Measurements from ENCODE around the gene ITGAX. TPM values are rescaled to one million over a fixed set of nuclear protein-coding genes. Genes with fewer than 3 reads are reported as not detected.
A peak's percentile ranks its signal among the peaks of the same experiment; 100 is the strongest.
"Not testable (repeated sequence)": the region's sequence is repeated elsewhere in the genome, so short reads cannot be mapped to it uniquely, and the experiment has no call there.

The ITGAX gene
- total RNA-seq, 1 experiment from 2014 or later: 1.6 TPM

DNA sequence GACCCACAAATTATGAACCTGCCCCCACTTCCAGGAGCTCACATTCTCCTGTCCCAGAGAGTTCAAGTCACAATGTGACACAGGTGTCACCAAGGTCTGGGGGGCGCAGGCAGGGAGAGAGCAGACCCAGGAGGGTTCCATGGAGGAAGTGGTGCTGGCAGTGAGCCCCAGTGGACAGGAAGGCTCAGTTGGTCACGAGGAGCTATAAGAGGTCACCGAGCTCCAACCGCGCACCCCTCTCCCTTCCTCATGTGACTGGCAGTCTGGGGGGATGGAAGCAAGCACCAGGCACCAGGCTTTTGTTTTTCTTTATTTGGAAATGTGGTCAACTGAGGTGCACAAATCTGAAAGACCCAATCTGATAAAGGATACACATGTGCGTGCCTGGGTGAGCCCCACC is 40.7 kb downstream of the ITGAX start:
- DNase-seq (ENCODE audit: low read depth, low spot score): no peak
- in situ Hi-C loops (cut with HindIII; ENCODE audit: low pct_unique_long_range_greater_than_20kb, low sequenced_read_pairs): no loop called here

DNA sequence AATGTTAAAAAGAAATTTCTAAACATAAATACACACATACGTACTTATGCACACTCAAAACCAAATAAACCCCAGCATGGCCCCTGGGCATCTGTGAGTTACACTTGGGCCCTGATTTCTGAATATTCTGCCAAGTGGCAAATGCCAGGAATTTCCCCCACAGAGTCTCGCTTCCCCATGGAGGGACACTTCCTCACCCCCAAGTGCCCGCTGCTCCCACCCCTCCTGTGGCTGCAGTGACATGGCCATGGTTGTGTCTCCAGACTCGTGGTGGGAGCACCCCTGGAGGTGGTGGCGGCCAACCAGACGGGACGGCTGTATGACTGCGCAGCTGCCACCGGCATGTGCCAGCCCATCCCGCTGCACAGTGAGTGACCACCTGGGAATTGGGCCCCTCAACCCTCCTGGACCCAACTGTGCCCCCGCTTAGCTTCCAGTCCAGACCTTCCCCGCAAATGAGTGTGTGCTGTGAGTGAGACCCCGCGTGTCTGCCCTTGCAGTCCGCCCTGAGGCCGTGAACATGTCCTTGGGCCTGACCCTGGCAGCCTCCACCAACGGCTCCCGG is 42.2 kb downstream of the ITGAX start:
- in situ Hi-C loops (cut with HindIII; ENCODE audit: low pct_unique_long_range_greater_than_20kb, low sequenced_read_pairs): no loop called here
- DNase-seq (ENCODE audit: low read depth, low spot score): no peak

DNA sequence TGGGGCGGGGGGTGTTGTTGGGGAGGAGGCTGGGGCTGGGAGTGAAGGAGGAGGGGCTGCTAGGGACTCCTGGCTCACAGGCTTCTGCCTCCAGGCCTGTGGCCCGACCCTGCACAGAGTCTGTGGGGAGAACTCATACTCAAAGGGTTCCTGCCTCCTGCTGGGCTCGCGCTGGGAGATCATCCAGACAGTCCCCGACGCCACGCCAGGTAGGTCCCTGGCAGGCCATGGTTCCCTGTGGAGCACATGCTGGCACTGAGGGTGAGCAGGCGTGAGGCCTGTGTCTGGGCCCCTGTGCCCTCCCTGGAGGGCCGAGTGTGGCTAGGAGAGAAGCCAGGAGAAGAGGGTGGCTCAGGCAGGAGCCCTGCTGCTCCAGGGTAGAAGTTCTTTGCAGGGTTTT is 42.7 kb downstream of the ITGAX start:
- in situ Hi-C loops (cut with HindIII; ENCODE audit: low pct_unique_long_range_greater_than_20kb, low sequenced_read_pairs): no loop called here
- DNase-seq (ENCODE audit: low read depth, low spot score): no peak

DNA sequence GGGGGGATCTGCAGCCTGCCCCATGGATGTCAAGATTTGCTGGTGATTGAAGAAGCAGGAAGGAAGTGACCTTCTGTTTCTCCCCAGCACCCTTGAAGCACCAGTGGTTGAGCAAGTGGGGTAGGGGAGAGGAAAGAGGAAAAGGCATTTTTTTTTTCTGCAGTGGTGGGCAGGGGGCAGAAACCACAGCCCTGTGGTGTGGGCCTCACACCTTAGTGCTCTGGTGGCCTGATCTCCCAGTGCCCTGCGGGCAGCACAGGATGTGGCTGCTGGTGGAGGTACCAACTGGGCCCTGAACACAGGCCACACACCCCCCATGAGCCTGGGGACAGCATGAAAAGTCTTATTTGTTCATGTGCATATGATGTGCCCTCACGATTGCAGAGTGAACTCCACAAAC is 45.2 kb downstream of the ITGAX start:
- no peak for DNase-seq (ENCODE audit: low read depth, low spot score)
- in situ Hi-C loops (cut with HindIII; ENCODE audit: low pct_unique_long_range_greater_than_20kb, low sequenced_read_pairs): no loop called here

DNA sequence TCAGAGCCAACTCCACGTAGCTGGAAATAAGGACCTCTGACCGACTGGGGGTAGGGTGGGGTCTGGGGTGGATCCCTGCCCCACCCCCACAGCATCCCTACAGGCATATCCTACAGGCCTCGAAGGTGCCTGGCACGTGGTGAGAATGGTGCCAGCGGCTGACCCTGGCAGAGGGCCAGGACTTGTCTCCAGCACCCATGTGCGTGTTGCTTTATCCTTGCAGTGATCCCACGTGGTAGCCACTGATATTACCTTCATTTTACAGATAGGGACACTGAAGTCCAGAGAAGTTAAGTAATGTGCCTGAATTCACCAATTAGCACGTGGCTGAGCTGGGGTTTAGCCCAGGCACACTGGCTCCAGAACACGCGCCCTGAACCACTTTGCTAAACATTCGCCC is 46.5 kb downstream of the ITGAX start:
- in situ Hi-C loops (cut with HindIII; ENCODE audit: low pct_unique_long_range_greater_than_20kb, low sequenced_read_pairs): no loop called here
- no peak for DNase-seq (ENCODE audit: low read depth, low spot score)

DNA sequence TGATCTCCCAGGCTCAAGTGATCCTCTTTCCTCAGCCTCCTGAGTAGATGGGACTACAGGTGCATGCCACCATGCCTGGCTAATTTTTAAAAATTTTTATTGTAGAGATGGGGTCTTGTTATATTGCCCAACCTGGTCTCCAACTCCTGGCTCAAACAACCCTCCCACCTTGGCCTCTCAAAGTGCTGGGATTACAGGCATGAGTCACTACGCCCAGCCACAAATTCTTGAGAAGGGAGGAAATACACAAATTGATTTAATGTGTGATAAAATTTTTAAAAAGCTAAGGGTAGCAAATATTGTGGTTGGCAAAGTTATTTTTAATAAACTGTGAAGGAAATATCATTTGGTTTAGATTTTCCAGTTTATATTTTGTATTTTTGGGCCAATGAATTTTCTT is 47.7 kb downstream of the ITGAX start:
- no peak for DNase-seq (ENCODE audit: low read depth, low spot score)

DNA sequence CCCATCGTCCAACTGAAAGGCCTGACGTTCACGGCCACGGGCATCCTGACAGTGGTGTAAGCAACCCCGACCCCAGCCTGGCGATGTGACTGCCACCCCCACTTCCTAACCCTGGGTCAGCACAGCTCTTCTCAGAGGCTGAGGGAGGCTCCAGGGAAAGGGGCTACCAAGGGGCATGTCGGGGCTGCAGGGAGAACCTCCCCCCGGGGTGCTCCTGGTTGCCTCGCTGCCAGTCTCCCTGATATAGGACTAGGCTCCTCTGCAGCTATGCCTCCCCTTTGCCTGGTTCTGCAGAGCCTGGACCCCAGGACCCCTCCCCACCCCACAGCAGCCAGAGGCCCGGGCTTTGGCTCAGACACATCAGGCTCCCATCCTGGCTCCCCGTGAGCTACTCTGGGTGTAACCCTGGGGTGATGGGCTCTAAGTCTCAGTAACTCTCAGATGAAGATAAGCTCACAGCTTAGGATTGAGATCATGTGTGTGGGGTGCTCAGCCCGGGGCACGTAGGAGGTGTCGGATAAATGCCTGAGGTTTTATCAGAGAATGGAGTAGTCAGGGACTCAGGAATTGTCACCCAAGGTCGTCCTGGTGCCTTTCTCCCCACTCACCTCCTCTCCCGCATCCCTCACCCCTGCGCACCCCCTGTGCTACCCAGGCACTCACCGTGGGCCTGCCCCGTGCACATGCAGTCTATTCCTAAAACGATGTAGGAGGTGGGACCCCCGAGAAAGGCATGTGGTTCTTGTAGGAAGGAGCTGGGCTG is 48.8 kb downstream of the ITGAX start:
- in situ Hi-C loops (cut with HindIII; ENCODE audit: low pct_unique_long_range_greater_than_20kb, low sequenced_read_pairs): no loop called here
- DNase-seq (ENCODE audit: low read depth, low spot score): no peak

More for the DNA sequence above, 47.7 kb downstream of the ITGAX start:
- in situ Hi-C loops (cut with HindIII; ENCODE audit: low pct_unique_long_range_greater_than_20kb, low sequenced_read_pairs): no loop called here

DNA sequence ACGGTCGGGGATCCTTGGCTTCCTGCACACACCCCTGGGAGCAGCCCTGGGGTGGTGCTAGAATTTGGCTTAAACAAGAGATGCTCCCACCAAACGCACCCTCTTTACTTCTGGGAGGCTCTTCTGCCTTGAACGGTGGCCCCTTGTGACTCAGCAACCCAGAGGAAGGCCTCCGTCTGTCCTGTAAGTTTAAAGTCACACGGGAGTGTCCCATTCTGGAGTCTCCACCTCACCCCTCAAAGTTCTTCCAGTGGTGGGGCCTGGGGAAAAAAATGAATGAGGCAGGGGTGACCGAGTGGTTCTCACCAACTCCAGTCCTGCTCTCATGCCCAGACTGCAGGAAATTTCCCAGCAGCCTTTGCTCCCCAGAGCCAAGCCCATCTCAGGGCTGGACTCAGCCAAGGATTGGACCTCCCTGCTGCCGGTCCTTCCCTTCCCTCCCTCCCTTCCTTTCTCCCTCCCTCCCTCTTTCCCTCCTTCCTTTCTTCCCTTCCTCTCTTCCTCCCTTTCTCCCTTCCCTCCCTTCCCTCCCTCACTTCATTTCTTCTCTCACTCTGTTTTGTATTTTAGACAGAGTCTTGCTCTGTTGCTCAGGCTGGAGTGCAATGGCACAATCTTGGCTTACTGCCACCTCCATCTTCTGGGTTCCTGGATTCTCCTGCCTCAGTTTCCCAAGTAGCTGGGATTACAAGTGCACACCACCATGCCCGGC is 49.5 kb downstream of the ITGAX start:
- DNase-seq (ENCODE audit: low read depth, low spot score): peak; percentile 76
- in situ Hi-C loops (cut with HindIII; ENCODE audit: low pct_unique_long_range_greater_than_20kb, low sequenced_read_pairs): no loop called here

DNA sequence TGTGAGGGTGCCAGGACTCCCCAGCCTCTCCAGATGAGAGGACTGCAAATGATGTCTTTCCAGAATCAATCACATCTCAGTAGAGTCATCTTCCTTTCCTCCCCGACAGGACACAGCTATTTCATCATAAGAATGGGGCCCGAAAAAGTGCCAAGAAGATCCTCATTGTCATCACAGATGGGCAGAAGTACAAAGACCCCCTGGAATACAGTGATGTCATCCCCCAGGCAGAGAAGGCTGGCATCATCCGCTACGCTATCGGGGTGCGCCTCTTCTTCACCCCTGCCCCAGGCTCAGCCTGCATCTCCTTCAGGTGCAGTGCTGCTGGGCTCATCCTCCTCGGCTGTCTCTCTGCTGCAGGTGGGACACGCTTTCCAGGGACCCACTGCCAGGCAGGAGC is 52.4 kb downstream of the ITGAX start:
- no peak for DNase-seq (ENCODE audit: low read depth, low spot score)
- in situ Hi-C loops (cut with HindIII; ENCODE audit: low pct_unique_long_range_greater_than_20kb, low sequenced_read_pairs): no loop called here

DNA sequence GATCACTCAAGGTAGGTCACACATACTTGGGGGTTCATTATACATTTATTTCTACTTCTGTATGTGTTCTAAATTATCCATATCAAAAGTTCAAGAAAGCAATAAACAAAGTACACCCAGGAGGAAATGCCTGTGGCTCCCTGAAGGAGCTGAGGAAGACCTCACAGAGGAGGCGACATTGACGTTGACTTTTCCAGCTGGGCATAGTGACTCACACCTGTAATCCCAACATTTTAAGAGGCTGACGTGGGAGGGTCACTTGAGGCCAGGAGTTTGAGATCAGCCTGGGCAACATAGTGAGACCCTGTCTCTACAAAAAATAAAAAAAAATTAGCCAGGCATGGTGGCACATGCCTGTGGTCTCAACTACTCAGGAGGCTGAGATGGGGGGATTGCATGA is 54.5 kb downstream of the ITGAX start:
- DNase-seq (ENCODE audit: low read depth, low spot score): no peak
- in situ Hi-C loops (cut with HindIII; ENCODE audit: low pct_unique_long_range_greater_than_20kb, low sequenced_read_pairs): no loop called here

DNA sequence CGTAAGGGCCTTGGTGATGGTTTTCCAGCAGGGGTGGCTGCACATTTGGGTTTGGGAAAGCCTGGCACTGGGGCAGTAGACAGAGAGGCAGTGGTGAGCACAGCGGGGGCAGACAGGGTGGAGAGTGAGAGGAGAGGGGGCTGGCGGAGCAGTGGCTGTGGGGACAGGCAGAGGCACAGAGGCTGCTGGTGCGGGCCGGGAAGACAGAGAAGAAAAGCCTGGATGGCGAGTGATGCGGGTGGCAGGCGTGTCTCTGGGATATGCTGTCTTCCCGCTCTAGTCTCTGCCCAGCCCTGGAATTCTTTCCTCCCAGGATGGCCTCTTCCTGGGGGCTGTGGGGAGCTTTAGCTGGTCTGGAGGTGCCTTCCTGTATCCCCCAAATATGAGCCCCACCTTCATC is 55.1 kb downstream of the ITGAX start:
- no peak for DNase-seq (ENCODE audit: low read depth, low spot score)
- in situ Hi-C loops (cut with HindIII; ENCODE audit: low pct_unique_long_range_greater_than_20kb, low sequenced_read_pairs): no loop called here

DNA sequence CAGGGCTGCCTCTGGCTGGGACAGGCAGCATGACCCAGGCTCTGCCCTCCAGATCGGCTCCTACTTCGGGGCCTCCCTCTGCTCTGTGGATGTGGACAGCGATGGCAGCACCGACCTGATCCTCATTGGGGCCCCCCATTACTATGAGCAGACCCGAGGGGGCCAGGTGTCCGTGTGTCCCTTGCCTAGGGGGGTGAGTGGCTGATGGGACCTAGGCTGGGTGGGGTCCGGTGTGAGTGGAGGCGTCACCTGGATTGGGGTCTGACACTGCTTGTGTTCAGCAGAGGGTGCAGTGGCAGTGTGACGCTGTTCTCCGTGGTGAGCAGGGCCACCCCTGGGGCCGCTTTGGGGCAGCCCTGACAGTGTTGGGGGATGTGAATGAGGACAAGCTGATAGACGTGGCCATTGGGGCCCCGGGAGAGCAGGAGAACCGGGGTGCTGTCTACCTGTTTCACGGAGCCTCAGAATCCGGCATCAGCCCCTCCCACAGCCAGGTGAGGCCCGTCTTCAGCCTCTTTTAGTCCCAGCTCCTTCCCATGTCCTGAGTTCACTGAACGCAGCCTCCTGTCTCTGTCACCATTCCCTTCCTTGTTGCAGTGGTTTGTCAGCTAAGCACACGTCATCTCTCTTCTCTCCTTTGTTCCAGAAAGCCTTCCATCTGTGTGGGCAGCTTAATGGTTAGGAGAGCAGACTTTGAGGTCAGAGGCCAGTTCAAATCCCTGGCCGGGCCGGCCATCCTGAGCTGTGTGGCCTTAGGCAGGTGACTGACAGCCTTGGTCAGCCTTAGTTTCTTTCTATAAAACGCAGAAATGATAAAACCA is 56.3 kb downstream of the ITGAX start:
- DNase-seq (ENCODE audit: low read depth, low spot score): no peak
- in situ Hi-C loops (cut with HindIII; ENCODE audit: low pct_unique_long_range_greater_than_20kb, low sequenced_read_pairs): no loop called here

DNA sequence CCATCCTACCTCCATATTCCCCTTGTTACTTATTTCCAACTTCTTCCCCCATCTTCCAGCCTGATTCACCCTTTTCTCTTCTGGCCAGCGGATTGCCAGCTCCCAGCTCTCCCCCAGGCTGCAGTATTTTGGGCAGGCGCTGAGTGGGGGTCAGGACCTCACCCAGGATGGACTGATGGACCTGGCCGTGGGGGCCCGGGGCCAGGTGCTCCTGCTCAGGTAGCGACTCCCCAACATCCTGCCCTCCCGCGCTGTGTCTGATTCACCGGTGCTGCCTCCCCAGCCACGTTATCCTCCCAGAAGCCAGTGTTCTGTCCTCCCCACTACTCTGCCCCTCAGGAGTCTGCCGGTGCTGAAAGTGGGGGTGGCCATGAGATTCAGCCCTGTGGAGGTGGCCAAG is 57.8 kb downstream of the ITGAX start:
- in situ Hi-C loops (cut with HindIII; ENCODE audit: low pct_unique_long_range_greater_than_20kb, low sequenced_read_pairs): no loop called here
- DNase-seq (ENCODE audit: low read depth, low spot score): no peak

DNA sequence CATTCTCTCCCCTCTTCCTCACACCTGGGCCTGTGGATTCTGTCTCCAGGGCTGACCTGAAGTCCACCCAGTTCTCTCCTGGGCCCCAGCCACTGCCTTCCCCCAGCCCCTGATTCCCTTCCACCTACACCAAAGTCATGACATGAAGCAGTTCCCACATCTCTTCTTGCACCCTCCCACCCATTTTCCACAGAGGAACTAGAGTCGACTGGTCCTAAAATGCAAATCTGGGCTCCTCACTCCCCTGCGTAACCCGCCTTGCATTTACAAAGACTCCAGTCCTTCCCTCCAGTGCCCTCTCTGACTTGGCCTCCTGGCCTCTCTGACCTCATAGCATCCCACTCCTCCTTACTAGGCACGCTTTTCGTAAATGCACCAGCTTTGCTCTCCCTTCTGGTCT is 58.4 kb downstream of the ITGAX start:
- in situ Hi-C loops (cut with HindIII; ENCODE audit: low pct_unique_long_range_greater_than_20kb, low sequenced_read_pairs): no loop called here
- DNase-seq (ENCODE audit: low read depth, low spot score): no peak

DNA sequence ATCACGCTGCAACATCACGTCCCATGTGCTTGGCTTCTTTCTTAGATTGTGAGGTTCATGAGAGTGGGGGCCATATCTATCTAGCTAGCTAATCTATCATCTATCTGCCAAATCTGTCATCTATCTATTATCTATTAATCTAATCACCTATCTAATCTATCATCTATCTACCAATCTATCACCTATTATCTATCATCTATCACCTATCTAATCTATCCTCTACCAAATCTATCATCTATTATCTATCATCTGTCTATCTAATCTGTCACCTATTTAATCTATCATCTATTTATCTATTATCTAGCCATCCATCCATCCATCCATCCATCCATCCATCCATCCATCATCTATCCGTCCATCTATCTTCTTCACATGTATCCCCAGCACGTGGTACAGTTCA is 59.0 kb downstream of the ITGAX start:
- in situ Hi-C loops (cut with HindIII; ENCODE audit: low pct_unique_long_range_greater_than_20kb, low sequenced_read_pairs): no loop called here
- no peak for DNase-seq (ENCODE audit: low read depth, low spot score)

DNA sequence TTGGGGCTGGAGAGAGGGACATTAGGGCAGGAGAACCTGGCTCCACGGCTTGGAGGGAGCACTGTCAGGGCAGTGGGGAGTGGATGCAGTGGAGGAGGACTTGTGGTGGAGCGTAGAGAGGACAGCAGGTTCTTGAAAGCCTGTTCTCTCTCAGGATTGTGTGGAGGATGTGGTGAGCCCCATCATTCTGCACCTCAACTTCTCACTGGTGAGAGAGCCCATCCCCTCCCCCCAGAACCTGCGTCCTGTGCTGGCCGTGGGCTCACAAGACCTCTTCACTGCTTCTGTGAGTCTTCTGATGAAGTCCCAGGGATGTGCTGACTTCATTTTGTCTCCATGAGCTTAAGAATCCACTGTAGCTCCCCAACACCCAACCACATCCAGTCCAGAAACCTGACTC is 59.7 kb downstream of the ITGAX start:
- DNase-seq (ENCODE audit: low read depth, low spot score): no peak
- in situ Hi-C loops (cut with HindIII; ENCODE audit: low pct_unique_long_range_greater_than_20kb, low sequenced_read_pairs): no loop called here

DNA sequence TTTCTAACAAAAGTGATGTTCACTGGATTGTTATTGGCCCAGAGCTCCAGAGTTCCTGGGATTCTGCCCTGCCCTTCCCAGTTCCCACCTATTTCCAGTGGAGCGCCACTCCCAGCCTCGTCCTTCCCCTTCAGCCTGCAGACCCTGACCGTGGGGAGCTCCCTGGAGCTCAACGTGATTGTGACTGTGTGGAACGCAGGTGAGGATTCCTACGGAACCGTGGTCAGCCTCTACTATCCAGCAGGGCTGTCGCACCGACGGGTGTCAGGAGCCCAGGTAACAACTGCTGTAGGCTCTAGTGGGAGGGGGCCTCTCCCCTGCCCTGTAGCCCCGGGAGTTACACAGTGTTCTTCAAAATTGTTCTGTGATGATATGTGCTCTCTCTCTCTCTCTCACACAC is 61.4 kb downstream of the ITGAX start:
- in situ Hi-C loops (cut with HindIII; ENCODE audit: low pct_unique_long_range_greater_than_20kb, low sequenced_read_pairs): no loop called here
- DNase-seq (ENCODE audit: low read depth, low spot score): no peak

DNA sequence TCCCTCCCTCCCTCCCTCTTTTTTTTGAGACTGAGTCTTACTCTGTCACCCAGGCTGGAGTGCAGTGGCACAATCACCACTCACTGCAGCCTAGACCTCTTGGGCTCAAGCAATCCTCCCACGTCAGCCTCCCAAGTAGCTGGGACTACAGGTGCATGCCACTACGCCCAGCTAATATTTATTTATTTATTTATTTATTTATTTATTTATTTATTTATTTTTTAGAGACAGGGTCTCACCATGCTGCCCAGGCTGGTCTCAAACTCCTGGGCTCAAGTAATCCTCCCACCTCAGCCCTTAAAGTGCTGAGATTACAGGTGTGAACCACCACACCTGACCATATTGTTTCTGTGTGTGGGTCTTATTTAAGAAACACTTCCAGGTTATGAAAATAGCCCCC is 62.1 kb downstream of the ITGAX start:
- in situ Hi-C loops (cut with HindIII; ENCODE audit: low pct_unique_long_range_greater_than_20kb, low sequenced_read_pairs): not testable (repeated sequence)

More for the DNA sequence above, 62.1 kb downstream of the ITGAX start:
- not testable (repeated sequence) for DNase-seq (ENCODE audit: low read depth, low spot score)
